GM18861 (cell line): ENCODE results near the gene SLC1A3.
"Not testable (repeated sequence)": the region's sequence is repeated elsewhere in the genome, so short reads cannot be mapped to it uniquely, and the experiment has no call there.

ENCODE experiments used
- ATAC-seq: cut with Tn5 transposase; IDR thresholded peaks from one replicate; pipeline ENCODE4 v1.9.1; 2021; ENCODE audit not compliant: unreplicated experiment

Gene SLC1A3

DNA sequence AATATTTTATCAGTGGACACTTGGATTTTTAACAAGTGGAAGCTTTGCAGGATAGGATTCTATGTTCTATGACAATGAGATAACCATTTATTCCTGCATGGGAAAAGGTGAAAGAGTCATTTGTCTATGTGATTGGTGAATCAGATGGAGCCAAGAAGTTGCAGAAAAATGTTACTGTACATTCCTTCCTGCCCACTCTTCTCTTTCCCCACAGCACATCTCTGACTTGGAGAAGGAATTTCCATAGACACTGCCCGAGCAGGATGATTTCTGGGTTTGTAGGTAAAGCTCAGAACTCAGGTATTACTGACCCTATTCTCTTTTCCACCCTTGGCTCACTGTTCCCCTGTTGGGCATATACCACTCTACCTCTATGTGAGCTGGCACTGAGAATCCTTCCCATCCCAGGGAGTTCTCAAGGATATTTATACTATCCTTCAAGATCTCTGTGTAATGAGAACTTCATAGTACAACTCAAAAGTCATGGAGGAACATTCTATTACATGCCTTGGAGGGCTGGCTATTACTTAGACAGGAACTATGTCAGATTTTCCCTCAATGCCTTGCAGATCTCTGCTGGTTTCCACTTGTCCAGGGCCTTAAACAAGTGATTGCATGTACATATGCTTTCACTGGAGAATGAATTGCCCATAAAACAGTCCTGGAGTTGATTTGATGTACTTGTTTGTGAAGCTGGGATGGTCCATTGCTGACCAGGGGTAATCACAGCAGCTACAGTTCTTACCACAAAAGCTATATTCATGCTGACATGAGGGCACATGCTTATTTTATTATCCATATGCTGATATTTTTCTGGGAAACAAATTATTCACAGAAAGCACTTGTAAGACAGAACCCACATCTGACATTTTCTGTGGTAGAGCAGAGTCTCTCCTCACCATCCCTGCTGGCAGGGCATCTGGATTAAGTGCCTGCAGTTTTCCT lies 24.1 kb downstream of the SLC1A3 start:
- ATAC-seq, result no peak

DNA sequence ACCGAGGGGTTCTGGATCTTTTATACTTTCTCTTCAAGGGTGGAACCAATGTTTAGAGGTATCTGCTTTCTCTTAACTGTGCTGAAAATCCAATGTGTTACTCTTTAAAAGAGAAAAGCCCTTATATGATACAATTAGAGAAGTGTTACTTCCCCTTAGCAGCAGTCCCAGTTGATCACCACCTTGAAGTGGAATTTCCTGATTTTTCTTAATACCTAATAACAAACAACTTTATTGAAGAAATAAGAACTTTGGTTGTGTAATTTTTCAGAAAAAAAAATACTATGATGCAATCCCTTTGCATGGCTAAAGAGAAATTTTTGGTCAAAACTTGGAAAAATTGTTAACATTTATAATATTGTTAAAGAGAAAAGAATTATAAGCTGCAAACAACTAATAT lies 24.7 kb downstream of the SLC1A3 start:
- ATAC-seq, result no peak

DNA sequence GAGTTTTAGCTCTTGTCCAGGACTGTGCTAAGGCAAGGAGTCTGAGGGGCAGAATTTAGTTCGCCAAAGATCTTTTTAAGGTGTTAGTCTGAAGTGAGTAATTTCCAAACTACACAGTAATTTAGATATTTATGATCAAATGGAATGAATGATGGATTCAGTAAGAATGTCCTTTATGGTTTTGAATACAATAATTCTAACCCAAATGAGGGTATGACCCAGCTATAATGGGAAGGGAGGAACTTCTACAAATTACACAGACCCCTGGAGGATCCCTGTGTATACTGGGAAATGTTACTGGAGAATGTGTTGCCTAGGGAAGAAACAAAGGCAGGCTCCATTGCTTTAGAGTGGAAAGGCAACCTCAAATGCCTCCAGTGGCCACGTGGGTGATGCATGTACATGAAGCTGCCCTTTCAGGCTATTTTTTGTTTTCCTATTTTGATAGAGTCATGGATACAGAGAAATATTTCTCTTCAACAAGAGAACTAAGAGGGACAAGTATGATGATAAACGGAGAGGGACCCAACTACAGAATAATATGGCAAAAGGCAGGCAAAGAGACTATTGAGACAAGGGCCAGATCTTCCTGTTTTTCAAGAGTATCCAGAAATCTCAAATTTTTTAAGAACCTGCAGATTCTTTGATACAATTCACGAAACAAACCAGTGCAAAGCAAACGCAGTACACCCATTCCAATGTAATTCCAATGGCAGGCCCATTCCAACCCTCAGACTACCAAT lies 25.4 kb downstream of the SLC1A3 start:
- no peak for ATAC-seq

DNA sequence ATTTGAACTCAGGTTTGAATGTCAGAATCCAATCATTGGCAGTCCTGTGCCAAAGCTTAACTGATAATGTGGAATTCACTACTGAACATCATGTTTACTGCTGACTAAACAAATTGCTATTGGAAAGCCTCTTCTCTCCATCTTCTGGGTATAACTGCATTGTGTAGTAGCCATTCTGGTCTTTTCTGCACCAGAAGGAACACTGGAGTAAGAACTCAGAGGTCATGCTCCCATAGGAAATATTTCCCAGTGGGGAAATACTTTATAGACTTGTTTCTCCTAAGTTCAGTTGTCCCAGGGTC lies 25.9 kb downstream of the SLC1A3 start:
- no peak for ATAC-seq

DNA sequence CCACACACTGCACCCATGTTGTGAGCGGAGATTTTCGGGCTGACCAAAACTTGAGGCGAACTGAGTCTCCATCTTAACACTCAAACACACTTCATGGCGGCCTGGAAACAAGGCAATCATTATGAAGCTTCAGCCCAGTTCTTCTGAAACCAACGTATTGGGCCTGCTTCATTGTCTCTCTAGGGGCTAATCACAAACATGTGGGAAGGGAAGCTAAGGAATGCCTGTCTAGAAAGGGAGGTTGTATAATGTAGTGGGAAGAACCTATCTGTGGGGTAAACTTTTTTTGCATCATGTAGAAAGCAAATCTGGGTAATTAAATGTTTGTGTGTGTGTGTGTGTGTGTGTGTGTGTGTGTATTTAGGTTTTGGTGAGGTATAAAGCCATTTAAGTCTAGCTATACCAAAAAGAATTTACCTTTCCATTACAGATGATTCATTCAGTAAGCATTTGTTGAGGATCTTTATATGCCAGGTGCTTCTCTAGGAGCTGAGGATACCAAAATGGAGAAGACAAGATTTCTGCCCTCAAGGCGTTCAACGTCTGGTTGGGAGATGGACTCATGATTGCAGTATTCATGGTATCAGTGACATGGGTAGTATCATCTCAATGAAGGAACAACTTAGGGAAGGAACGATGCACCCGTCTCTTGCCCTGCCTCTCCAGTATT lies 29.4 kb downstream of the SLC1A3 start:
- ATAC-seq, result no peak

DNA sequence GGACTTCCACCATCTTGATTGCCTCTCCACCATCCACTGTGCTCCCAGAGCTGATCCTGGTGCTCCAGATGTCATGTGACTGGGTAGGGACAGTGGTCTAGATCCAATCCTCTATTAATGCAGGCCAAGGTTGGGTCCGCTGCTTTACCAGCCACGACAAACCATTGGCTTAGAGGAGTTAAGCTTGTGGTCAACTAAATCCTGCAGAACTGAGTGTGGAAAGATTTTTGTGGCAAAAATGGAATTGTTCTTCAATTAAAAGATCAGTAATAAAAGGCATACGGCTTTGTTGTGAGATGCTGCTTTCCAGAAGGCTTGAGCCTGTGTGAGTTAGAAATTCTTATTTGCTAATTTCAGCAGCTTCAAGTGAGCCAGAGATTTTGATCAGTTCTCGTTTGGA lies 30.7 kb downstream of the SLC1A3 start:
- no peak for ATAC-seq

DNA sequence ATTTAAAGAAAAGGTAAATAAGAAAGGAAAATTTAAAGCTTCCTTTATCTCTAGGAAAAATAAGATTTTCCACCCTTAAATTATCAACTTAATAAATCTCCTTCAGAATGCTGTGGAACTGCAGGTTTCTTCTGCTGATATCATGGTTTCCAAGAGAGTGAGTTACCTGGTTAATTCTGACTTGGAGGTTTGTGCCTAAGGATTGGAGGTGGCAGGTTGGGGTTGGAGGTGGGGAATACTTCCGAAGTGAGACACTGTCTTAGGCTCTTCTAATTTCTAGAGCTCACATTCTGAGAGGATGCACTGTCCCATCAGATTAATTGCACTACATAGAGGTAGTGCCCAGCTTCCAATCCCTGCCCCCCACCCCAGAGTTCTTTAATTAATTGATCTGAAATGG lies 31.1 kb downstream of the SLC1A3 start:
- no peak for ATAC-seq

DNA sequence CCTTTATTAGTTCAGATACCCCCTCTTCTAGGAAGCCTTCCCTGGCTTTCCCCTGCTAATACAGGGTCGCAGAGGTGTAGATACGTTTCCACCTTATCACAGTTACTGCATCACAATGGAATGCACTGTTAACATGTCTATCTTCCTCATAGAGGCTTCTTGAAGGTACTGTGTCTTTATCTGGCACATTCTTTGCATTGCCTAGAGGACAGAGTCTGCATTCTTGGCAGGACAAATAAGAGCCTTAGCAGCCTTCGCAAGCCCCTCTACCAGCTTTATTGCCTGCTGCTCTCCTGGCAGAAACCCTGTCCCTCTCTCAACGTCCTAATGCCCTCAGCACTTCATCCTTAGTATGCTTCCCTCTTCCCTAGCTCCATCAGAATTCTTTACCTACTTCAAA lies 31.6 kb downstream of the SLC1A3 start:
- no peak for ATAC-seq

DNA sequence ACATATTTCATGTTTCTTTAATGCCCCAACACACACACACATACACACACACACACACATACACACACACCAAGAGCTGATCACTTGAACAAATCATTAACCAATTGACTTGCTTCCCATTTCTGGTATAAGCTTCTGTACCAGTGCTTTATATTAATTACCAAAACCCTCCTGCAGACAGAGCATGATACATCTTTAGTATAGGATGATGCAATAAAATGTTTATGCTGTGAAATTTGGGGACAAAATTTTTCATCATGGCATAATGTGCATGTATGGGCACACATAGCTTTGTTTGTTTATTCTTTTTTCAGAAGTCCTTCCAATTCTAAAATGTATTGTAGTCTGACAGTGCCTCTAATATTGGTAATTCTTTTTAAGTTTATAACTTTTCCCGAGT lies 34.5 kb downstream of the SLC1A3 start:
- no peak for ATAC-seq

DNA sequence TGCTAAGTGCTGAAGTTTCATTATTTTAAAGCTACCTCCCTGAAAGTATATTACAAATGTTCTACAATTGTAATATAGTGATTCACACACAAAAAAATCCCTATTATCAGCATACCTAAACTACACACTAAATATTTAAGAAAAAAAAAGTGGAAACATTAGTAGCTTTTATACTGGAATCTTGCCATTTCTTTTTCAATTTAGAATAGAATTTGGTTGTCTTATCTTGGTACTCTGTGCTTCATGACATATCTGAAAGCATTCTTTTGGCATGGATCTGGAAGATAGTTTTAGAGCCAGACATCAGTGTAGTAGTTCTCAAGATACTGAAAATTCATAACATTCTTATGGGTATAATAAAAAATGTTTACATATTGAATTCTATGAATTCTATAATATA lies 35.0 kb downstream of the SLC1A3 start:
- ATAC-seq, result no peak

DNA sequence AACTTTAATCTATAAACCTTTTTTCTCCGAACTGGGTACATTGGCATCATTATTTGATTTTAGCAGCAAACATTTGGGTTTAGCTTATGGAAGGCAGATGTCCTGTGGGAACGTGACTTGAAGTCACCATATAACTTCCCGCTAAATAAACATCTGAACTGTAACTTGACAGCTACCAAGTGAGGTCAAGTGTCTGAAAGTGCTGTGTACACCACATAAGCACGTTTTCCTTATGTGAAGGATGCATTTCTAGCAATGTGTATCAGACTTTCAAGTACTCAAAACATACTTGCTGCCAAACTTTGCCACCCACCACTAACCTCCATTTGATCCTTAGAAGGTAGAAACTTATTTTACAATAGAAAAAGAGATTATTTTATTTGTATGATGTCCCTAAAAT lies 35.7 kb downstream of the SLC1A3 start:
- no peak for ATAC-seq

DNA sequence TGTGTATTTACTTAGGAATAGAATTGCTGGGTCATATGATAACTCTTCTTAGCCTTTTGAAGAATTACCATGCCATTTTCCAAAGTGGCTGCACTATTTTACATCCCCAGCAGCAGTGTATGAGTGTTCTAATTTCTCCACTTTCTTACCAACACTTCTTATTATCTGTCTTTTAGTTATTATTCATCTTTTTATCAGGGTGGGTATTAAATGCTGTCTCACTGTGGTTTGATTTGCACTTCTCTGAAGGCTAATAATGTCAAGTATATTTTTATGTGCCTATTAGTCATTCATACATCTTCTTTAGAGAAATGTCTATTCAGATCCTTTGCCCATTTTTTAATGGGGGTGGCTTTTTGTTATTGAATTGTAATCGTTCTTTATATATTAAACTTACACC lies 36.8 kb downstream of the SLC1A3 start:
- ATAC-seq, result no peak

DNA sequence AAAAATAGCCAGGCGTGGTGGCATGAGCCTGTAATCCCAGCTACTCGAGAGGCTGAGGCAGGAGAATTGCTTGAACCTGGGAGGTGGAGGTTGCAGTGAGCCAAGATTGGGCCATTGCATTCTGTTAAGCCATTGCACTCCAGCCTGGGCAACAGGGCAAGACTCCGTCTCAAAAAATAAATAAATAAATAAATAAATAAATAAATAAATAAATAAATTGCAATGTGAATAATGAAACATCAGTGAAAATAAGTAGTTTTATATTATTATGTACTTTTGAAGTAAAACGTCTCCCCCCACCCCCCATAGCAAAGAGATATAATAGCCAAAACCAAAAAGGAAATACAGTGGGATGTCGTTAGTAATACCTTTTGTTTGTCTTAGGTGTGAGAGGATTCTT lies 37.4 kb downstream of the SLC1A3 start:
- ATAC-seq, result not testable (repeated sequence)

DNA sequence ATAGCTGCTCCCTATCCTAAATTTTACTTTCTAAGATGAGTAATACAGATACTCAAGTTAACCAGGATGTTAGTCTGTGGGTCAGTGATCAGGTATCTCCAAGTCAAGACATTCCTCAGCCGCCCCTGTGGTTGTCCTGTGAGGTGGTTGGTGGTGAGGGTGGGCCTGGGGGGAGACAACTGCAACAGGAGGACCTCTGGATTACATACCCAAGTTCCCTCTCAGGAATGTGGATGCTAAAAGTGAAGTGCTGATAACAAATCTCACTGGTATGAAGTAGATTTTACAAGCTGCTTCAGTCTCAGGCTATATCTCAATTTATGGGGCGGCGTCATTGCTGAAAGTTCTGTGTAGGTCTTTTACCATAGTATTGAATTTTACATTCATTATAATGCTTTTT lies 38.3 kb downstream of the SLC1A3 start:
- ATAC-seq, result no peak

DNA sequence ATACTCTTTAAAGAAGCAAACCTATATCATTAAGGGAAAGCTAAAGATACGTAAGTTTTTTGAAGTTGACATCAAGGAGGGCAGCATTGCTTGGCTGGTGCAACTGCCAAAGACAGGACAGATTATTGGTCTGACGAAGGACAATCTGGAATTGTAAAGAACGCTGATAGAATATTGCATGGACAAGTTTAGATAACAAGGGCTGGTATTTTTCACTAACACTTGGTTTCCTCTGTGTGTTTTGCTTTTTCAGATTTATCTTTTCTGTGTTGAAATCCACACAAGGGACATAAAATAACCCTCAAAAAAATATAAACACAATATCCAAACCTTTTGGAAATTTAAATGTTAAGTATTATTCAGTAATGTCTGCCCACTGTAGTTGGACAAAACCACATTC lies 39.7 kb downstream of the SLC1A3 start:
- no peak for ATAC-seq

DNA sequence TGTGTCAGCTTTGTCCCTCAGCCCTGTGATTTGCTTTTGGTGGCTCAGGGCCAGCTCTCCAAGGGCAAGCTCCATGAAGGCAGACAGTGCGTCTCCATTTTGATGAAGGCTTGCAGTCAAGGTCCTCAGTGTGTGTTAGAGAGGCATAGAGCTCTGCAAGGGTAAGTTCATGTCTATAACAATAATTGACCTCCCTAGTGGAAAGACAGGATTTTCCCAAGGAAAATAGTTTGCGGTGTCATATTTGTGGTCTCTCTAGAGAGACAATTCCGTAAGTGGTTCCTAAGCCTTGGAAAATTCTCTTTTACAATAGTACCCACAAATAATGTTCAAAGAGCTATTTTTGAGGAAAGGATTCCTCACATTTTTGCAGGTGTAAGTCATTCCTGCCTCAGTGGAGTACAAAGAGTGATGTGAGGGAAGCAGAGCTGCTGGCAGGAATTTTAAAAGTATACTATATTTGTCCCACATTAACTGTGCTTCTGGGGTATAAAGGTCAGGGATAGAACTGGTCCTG lies 40.2 kb downstream of the SLC1A3 start:
- ATAC-seq, result no peak

DNA sequence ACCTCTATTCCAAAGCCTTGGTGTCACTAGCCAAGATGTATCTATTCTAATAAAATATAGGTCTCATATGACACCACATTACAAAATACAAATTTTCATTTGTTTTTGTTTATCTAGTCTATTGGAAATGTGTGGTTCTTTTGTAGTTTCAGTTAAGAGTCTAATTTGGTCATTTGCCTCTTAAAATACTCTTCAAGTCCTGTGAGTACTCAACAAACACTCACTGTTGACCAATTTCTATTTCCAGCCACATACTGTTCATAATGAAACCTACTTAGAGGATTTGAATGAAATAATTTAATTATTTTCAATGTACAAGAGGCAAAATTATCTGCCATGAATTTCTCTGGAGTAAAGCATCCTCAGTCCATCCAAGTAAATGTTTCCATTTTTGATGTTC lies 40.6 kb downstream of the SLC1A3 start:
- no peak for ATAC-seq

DNA sequence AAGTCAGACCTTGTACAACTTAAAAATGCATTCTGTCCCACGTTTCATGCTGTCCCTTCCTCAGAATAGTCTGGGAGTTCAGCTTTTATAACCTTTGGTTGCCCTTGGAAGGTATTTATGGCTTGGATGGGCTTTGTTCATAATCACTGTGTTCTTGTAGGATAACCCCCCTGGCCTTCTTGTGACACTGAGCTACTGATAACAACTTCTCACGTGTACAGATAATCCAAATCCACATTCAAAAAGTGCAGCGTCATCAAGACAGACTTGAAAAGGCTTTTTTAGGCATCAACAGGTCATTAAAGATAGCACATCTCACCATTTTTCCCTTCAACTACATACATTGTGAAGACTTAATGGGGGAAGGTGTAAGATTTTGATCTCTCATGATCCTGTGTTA lies 42.0 kb downstream of the SLC1A3 start:
- ATAC-seq, result no peak

DNA sequence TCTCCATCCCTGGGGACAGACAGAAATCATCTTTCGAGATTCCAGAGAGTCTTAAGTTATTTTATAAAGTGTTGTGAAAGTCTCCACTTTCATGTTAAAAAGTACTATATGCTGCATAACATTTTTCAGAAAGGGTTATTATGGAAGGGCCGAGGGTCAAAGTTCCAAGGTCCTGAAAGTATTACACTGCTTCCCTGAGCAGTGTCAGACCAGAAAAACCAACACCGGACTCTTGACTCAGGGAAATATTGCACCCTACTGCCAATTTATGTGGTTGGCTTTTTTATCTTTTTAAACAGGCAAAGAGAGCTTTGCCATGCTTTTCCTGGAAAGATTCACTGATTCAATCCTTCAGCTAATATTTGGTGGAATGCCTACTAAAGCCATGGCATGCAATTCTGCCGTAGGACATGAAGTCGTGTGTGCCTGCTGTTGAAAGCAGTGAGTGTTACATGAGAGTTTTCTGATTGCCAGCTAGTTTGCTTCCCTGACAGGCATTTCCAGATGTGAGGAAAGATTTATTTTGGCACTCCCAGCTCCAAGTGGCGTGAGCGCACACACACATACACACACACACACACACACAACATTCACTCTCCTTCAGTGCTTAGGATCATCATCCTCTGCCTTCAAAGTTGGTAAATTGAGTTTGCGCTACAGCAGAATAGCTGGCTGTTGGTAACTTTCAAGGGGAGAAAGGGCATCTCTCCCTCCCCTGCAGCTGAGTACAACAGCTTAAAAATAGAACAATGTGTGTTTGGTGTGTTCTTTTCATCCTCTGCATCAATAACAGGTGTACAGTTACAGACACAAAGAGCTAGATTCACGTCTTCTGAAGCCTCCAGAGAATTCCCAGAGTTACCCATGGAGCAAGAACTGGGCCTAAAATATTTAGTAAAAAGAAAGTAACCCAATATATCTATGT lies 45.6 kb downstream of the SLC1A3 start:
- ATAC-seq, result no peak

DNA sequence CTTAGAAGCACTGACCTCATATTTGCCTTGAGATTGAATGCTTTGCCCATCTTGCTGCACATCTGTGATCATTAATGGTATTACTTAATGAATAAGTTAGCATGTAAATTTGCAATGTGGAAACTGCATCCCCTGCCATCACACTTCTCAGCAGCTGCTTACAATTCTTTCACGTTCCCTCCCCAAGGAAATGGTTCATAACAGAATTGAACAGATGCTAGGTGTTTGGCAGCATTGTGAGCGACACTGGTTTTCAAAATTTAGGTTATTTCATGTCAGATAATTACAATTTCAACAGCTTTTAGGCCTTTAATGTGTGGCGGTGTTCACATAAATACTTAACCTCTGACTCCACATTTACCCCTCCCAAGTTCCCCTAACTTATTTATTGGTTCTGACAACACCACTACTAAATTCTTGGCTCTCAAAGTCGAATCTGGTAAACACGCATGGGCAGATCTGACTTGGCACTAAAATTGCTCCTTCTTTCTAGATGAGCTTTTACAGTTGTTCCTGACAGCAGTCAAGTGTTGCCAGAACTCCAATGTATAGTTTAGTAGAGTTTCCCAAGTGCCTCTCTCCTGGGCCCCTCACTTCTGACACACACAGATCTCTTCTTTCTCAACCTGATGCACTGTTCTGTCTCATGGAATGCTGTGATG lies 46.8 kb downstream of the SLC1A3 start:
- ATAC-seq, result no peak
